Memory B cell (primary cell): Measurements from ENCODE around the gene BRINP3.

Experiments
- ATAC-seq: fragments of 150-1000 bp; cut with Tn5 transposase; 2 replicates; pipeline ENCODE4 v1.10.0; 2021; ENCODE audit warnings: low read depth, mild to moderate bottlenecking, moderate library complexity
- DNase-seq, 2 donors: peaks; one replicate each; pipeline ENCODE4 v3.0.0; 2022; ENCODE audit warnings: low spot score in 2 of 2
- H3K27ac Mint-ChIP-seq: one replicate; pipeline ENCODE4 v1.8.0; 2022; ENCODE audit warnings: mild to moderate bottlenecking, moderate library complexity, mixed read lengths
- H3K27me3 Mint-ChIP-seq: one replicate; pipeline ENCODE4 v1.8.0; 2022; ENCODE audit warnings: mixed read lengths
- H3K36me3 Mint-ChIP-seq: one replicate; pipeline ENCODE4 v1.8.0; 2022; ENCODE audit warnings: mild to moderate bottlenecking, mixed read lengths
- H3K4me1 Mint-ChIP-seq: one replicate; pipeline ENCODE4 v1.8.0; 2022; ENCODE audit warnings: mixed read lengths
- H3K4me3 Mint-ChIP-seq: one replicate; pipeline ENCODE4 v1.8.0; 2022; ENCODE audit warnings: mild to moderate bottlenecking, moderate library complexity, mixed read lengths
- H3K9me3 Mint-ChIP-seq: one replicate; pipeline ENCODE4 v1.8.0; 2022; ENCODE audit warnings: mixed read lengths

BRINP3 gene

DNA sequence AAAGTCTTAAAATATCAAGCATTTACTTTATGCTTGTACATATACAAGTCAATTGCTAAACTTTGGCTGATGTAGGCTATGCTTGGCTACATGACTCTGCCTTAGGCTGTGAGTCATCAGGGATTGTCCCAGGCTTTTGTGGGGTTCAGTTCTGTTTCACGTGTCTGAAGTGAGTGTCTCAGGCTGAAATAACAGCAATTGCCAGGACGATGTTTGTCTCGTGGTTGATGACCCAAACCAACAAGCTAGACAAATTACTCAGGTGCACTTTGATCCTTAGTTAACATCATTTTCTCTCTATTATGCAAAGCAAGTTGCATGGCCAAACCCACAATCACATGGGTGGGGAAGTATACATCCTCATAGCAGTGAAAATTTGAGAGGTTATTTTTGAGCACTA lies 410.1 kb downstream of the BRINP3 start:
- H3K9me3 Mint-ChIP-seq = peaks cover 2% of the 10 kb centered on the region
- no peak overlapping the region for H3K4me3 Mint-ChIP-seq
- H3K27me3 Mint-ChIP-seq = no peaks in the 10 kb centered on the region
- DNase-seq (no peak), ATAC-seq (no peak)
- H3K27ac Mint-ChIP-seq = no peak overlapping the region
- H3K4me1 Mint-ChIP-seq = no peaks in the 10 kb centered on the region
- no peaks in the 10 kb centered on the region for H3K36me3 Mint-ChIP-seq

DNA sequence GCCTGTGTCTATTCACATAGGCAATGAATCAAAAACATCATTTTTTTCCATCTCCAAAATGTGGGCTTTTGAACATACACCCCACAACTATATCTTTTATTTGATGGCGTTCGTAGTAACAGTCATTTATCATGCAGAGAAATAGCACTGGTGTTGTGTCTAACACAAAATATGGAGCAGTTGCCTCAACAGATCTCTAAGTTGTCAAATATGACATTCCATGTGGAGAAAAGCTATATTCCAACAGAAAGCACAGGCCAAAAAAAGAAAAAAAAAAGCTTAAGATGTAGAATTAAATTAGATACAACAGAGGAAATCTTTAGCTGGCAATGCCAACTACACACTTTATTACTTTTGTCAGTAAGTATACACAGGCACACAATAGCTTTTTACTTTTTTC lies 411.7 kb downstream of the BRINP3 start:
- H3K36me3 Mint-ChIP-seq = no peaks in the 10 kb centered on the region
- H3K9me3 Mint-ChIP-seq = peaks cover 4% of the 10 kb centered on the region
- no peak overlapping the region for H3K27ac Mint-ChIP-seq
- ATAC-seq = no peak
- no peaks in the 10 kb centered on the region for H3K27me3 Mint-ChIP-seq
- H3K4me1 Mint-ChIP-seq = no peaks in the 10 kb centered on the region
- H3K4me3 Mint-ChIP-seq = no peak overlapping the region
- no peak for DNase-seq

DNA sequence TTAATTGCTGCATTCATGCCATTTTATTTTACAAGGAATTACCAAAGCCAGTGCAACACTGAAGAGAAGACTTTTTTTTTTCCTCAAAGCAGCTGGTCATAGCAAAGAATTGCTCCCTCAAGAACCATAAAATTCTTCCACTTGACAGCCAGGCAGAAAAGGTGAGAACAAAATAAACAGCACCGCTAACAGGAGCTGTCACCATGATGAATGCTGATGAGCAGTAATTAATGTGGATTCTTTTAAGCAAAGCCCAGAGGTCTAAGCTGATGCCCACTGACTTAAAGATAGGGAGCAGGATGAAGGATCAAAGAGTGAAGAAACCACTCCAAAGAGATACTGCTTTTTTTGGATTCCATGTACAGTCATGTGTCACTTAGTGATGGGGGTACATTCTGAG lies 428.4 kb downstream of the BRINP3 start:
- ATAC-seq (no peak), DNase-seq (no peak)
- peaks cover 7% of the 10 kb centered on the region for H3K9me3 Mint-ChIP-seq
- H3K36me3 Mint-ChIP-seq = peaks cover 1% of the 10 kb centered on the region
- H3K27ac Mint-ChIP-seq = no peak overlapping the region
- no peak overlapping the region for H3K4me3 Mint-ChIP-seq
- H3K4me1 Mint-ChIP-seq = no peaks in the 10 kb centered on the region
- no peaks in the 10 kb centered on the region for H3K27me3 Mint-ChIP-seq
